ENCODE results near the gene ULBP3. TPM values are rescaled to one million over a fixed set of nuclear protein-coding genes. Genes with fewer than 3 reads are reported as not detected.
"Not testable (repeated sequence)": the region's sequence is repeated elsewhere in the genome, so short reads cannot be mapped to it uniquely, and the experiment has no call there.

The ULBP3 gene
- total RNA-seq, 2 experiments from 2014 or later = 0.47 to 0.77 TPM

GRCh38 chr6:150012846-150013784 is 55.8 kb downstream of the ULBP3 start:
- H3K27ac Mint-ChIP-seq; ATAC-seq; H3K4me3 Mint-ChIP-seq; intact Hi-C loops (cut with micrococcal nuclease); H3K36me3 Mint-ChIP-seq (ENCODE audit: low read depth); DNase-seq; H3K9me3 Mint-ChIP-seq: not testable (repeated sequence)
- Mint-ChIP-seq H3K27me3 (peaks cover 75% of the 10 kb centered on the region), H3K4me1 (ENCODE audit: low read depth) (peaks cover 30% of the 10 kb centered on the region)
- ChIA-PET CTCF (interaction anchor here (1.7 kb wide), 1 partner anchor 78 kb away, joined by 4 read pairs; no protein-coding TSS in a partner anchor), POLR2A (interaction anchor here (0.6 kb wide), 1 partner anchor 42 kb away, joined by 3 read pairs; no protein-coding TSS in a partner anchor)

Other genes starting within 250 kb of the ULBP3 start
- gene LRP11, start 204.8 kb downstream of the ULBP3 start, total RNA-seq = 1 to 10 TPM; 1.9 TPM
- not detected for gene RAET1E, start 171.0 kb downstream of the ULBP3 start, total RNA-seq
- not detected for gene RAET1G, start 146.0 kb downstream of the ULBP3 start, total RNA-seq
- gene ULBP2, start 127.1 kb downstream of the ULBP3 start, total RNA-seq = under 1 TPM; 0.38 to 0.67 TPM
- 1 to 10 TPM; 2.5 to 2.7 TPM for gene ULBP1, start 105.2 kb downstream of the ULBP3 start, total RNA-seq
- not detected for gene RAET1L, start 43.6 kb downstream of the ULBP3 start, total RNA-seq
- gene PPP1R14C, start 73.9 kb upstream of the ULBP3 start, total RNA-seq = under 1 TPM; 0.65 to 0.86 TPM